ENCODE results near the gene SLC35F6.
A peak's percentile ranks its signal among the peaks of the same experiment; 100 is the strongest.
"Not testable (repeated sequence)": the region's sequence is repeated elsewhere in the genome, so short reads cannot be mapped to it uniquely, and the experiment has no call there.

SLC35F6 gene

GRCh38 chr2:26730549-26731344 is 33.3 kb upstream of the SLC35F6 start:
- no peak for DNase-seq

DNA sequence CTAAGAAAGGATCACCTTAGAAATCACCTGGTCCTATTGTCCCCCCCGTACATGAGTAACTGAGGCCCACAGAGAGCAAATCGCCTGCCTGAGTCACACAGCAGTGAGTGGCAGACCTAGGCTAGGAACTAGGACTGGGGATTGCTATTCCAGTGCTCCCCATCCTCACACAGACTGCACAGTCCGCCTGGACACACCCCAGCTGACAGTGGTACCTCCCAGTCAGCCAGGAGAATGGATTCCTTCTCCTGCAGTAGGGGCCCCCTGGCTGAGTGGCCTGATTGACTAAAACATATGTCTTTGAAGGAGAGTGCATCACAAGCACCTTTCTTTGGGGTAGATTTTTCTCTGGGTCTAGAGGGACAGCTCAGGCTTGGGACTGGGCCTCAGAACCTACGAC is 32.4 kb upstream of the SLC35F6 start:
- DNase-seq: no peak

- DNase-seq: no peak
These were observed 31.6 kb upstream of the SLC35F6 start for GRCh38 chr2:26732446-26732845.

DNA sequence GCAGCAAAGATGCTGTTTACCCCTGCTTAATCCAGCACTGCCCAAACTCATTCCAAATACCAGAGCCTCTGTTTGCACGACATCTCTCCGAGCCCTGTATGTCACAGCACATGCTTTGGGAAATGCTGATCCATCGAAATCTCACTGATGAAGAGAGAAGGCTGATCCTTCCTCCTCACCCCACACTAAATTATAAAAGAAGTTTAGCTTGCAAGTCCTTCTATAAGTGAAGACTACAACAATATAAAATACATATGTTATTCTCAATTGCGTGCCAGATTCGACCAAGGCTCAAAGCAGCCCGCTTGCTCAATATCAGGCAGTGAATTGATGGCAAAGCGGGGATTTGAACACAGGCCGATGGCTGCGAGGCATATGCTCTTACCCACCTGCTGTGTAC is 30.7 kb upstream of the SLC35F6 start:
- DNase-seq: no peak

DNA sequence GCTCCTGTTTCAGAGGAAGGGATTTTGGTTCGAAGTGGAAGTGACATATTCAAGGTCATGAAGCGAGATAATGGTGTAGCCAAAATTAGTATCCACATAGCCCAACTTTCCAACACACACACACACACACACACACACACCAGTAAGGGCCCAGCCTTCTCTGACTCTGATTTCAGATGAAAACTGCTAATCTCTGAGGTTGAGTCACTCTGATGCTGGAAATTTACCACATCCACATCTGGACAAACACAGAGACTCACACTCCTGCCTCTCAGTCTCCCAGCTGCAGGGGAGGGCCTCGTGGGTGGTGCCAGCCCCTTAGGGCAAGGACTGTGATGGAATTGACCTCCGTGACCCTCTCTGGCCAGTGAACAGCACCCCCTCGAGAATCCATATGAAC is 29.0 kb upstream of the SLC35F6 start:
- DNase-seq: no peak

GRCh38 chr2:26735883-26736588 is 28.0 kb upstream of the SLC35F6 start:
- DNase-seq: no peak

DNA sequence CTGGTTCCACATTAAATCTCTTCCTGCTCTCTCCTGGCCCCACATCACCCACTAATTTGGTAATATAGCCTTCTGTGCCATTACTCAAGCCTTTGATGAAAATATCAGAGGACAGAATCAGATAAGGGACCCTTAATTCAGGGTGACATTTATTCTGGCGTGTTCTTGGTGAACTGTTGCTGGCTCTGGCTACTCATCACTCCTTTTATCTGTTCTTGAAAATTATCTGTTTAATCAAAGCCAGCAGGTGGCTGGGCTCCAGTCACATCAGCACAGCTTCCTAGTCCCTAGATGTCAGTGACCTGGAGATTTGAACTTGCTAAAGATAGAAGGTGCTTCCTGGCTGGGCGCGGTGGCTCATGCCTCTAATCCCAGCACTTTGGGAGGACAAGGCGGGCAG is 26.9 kb upstream of the SLC35F6 start:
- no peak for DNase-seq

DNA sequence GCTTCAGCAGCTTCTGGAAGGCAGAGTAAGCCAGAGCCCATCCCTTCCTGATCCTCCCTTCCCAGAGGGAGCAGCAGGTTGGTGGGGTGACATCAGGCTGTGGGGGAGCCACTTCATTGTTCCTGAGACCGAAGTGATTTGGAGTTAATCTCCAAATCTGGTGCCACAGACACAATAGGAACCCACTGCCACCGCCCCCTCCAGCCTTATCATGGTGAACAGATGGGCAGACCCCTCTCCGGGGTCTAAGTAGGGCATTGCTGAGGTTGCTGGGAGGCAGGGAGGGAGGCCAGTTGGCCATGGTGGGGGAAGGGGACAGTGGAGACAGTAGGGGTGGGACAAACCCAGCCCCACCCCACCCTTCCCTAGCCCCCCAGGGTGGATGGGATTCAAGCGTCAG is 25.6 kb upstream of the SLC35F6 start:
- no peak for DNase-seq

GRCh38 chr2:26739514-26739913 is 24.6 kb upstream of the SLC35F6 start:
- no peak for DNase-seq

GRCh38 chr2:26740346-26740745 is 23.7 kb upstream of the SLC35F6 start:
- DNase-seq: no peak

GRCh38 chr2:26740890-26741302 is 23.2 kb upstream of the SLC35F6 start:
- peak; percentile 59 for DNase-seq

GRCh38 chr2:26742048-26742770 is 21.9 kb upstream of the SLC35F6 start:
- no peak for DNase-seq

GRCh38 chr2:26743852-26744251 is 20.2 kb upstream of the SLC35F6 start:
- DNase-seq: no peak

DNA sequence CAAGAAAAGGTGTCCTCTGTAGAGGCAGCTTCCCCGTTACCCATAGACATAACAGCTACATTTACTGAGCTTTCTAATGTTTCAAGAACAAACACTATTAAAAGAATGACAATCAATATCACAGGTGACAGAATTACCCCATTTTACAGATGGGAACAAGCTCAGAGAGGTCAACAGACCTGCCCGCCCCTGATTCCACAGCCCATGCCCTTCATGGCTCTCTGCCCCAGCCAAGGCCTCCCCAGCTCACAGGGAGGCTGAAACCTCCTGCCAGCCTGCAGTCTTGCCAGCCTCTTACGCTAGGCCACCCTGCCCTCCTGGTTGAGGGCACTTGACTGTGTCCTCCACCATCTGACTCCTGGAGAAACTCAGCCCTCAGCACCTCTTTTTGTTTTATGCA is 19.1 kb upstream of the SLC35F6 start:
- no peak for DNase-seq

- DNase-seq: peak; percentile 95
These were observed 18.3 kb upstream of the SLC35F6 start for GRCh38 chr2:26745609-26746327.

GRCh38 chr2:26746934-26747333 is 17.1 kb upstream of the SLC35F6 start:
- DNase-seq: no peak

DNA sequence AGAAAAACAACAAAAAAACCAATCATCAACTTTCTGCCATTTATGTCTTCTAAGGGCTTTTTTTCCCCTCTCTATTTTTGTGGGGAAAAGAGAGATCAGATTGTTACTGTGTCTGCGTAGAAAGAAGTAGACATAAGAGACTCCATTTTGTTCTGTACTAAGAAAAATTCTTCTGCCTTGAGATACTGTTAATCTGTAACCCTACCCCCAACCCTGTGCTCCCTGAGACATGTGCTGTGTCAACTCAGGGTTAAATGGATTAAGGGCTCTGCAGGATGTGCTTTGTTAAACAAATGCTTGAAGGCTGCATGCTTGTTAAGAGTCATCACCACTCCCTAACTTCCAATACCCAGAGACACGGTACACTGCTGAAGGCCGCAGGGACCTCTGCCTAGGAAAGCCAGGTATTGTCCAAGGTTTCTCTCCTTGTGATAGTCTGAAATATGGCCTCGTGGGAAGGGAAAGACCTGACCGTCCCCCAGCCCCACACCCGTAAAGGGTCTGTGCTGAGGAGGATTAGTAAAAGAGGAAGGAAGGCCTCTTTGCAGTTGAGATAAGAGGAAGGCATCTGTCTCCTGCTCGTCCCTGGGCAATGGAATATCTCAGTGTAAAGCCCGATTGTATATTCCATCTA is 14.2 kb upstream of the SLC35F6 start:
- DNase-seq: not testable (repeated sequence)

GRCh38 chr2:26750467-26750866 is 13.6 kb upstream of the SLC35F6 start:
- DNase-seq: not testable (repeated sequence)

DNA sequence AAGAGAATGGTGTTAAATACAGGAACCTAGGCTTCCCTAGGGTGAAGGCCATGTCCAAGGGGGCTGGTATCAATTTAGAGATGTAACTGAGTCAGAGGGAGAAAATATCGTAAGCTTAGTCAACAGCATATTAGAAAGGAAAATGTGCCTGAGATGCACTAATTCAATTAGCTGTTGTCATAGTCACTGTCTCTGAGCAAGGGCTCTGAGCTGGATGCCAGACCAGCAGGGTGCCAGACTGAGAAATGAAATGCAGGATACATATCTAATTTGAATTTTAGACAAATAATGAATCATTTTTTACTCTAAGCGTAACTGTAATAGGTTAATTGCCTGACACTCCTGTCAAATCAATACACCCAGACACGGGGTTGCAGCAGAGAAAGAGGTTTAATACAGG is 11.4 kb upstream of the SLC35F6 start:
- DNase-seq: no peak

GRCh38 chr2:26754539-26754938 is 9.5 kb upstream of the SLC35F6 start:
- DNase-seq: no peak

DNA sequence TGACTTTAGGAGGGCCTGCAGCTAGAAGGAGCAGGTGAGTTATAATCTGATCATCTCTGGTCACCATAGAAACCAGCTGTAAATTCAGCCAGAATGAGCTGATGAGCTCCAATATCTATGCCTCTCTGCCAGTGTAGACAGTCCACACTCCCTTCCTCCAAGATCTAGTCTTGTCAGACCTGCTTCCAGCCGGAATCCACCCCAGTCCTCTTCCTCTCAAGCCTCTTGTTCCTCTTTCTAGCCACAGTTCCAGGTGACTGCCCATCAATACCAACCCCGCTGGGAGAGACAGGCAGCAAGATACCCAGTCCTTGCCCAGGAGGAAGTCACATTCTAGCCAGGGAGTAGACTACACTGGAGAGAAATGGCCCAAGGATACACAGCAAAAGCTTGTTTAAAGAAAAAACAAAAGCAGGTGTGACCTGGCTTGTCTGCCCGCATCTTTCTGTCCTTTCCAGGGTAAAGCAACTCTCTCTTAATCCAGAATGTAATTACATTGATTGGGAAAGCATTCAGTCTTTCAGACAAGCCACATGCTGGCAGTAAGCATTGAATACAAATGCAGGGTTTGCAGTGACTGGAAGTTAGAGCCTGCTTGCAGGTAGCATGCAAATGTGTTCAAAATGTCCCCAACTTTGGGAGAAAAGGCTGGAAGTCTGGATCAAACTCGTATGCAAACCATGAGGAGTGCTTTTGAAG is 9.0 kb upstream of the SLC35F6 start:
- DNase-seq: no peak

DNA sequence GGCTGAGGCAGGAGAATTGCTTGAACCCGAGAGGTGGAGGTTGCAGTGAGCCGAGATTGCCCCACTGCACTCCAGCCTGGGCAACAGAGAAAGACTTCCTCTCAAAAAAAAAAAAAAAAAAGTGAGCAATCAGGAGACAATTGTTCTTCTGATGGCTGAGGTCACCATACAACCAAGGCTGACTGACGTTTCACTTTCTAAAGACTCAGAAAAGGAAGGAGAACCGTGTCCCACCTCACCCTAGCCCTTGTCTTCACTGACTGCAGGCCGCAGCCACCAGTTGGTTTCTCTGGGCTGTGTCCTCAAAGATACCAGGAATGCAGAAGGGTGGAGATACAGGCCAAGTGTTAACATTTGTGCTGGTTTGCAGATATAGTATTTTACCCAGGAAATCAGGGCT is 7.7 kb upstream of the SLC35F6 start:
- no peak for DNase-seq
